Brain pericyte (primary cell): ENCODE results near the gene SLC30A4.
"Not testable (repeated sequence)": the region's sequence is repeated elsewhere in the genome, so short reads cannot be mapped to it uniquely, and the experiment has no call there.

Source experiments
- DNase-seq: peaks from one replicate; pipeline ENCODE4 v3.0.0-alpha.2; 2012; ENCODE audit warnings: low read depth, low spot score

SLC30A4 gene

GRCh38 chr15:45510758-45511280 lies 11.7 kb downstream of the SLC30A4 start:
- DNase-seq = no peak

GRCh38 chr15:45507143-45507542 lies 15.4 kb downstream of the SLC30A4 start:
- DNase-seq = not testable (repeated sequence)

DNA sequence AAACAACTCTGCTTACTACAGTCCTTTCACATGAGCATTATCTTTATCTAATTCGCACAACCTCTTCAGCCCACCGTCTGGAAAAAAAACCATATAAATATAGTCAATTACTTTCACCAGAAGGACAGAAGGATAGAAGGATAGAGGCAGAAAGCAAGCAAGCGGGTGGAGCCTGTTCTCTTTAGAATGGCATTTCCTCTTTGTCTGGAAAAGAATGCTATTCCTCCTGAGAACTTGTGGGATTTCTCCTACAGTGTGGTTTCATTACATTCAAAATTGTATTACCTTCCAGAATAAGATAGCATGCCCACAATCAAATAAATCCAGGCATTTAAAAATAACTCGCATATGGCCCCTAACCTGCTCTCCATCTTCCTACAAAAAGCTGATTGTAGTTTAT lies 23.1 kb downstream of the SLC30A4 start:
- DNase-seq = no peak

GRCh38 chr15:45498701-45499100 lies 23.9 kb downstream of the SLC30A4 start:
- no peak for DNase-seq

DNA sequence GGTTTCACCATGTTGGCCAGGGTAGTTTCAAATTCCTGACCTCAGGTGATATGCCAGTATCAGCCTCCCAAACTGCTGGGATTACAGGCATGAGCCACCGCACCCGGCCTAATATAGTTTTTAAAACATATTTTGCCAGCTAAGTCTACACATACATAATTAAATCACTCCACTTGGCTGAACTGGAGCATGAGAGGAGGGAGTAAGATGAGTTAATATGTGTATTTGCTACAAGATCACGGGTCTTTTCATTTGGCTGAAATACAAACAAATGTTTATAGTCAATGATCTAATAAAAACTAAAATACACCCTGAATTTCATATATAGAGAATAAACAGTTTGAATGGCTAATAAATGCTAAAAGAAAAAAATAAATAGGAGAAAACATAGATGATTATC lies 25.3 kb downstream of the SLC30A4 start:
- no peak for DNase-seq

- DNase-seq = no peak
Observed at GRCh38 chr15:45496658-45497057, 25.9 kb downstream of the SLC30A4 start.

DNA sequence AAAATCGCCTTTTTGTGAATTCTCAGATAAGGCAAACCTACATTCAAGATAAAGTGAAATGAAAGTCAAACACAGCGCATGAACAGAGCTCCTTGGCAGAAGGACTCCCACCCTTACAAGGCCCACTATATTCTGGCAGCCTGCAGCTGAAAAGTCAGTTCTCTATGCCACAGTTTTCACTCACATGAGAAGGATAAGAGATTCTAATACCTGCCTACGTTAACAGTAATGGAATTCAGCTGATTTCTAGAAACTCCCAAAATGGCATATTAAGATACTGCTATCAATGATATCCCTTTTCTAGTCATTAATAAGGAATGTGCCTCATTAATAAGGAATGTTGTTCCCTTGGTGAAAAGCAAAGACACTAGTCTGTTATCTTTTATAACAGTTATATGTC lies 27.0 kb downstream of the SLC30A4 start:
- DNase-seq = no peak

- no peak for DNase-seq
Observed at GRCh38 chr15:45489690-45490238, 32.8 kb downstream of the SLC30A4 start.

DNA sequence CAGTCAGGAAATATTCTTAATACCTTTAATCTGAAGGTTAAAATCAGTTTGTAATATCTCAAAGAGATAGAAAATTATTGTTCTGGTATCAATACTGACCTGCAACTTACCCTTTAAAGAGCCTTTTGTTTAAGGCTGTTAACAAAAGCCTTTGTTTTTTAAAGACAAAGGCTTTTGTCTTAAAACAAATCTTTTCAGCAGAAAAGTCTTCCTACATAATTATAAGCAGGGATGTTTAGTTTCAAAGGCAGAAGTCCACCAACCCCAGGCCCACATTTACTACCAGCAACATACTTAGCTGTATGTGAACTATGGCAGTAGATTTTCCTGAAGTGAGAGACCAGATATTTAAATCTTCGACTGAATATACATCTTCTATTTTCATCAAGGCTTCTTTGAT lies 36.2 kb downstream of the SLC30A4 start:
- DNase-seq = no peak

GRCh38 chr15:45481135-45481534 lies 41.4 kb downstream of the SLC30A4 start:
- DNase-seq = no peak

GRCh38 chr15:45476410-45476809 lies 46.1 kb downstream of the SLC30A4 start:
- DNase-seq = no peak

DNA sequence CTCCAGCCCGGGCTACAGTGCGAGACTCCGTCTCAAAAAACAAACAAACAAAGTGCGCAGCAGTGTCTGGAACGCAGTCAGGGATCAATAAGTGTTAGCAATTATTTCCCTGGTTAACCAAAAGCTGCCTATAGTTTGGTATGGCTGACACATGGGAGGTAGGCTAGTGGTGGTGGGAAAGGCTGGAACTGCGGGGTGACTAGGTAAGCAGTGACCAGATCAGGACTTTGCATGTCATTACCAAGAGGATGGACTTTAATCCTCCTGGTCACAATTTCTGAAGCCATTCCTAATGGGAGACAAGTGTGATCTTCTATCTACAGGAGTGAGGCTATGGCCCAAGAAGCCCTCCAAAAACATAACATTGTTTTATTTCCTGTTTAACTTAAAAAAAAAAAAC lies 47.8 kb downstream of the SLC30A4 start:
- DNase-seq = no peak

DNA sequence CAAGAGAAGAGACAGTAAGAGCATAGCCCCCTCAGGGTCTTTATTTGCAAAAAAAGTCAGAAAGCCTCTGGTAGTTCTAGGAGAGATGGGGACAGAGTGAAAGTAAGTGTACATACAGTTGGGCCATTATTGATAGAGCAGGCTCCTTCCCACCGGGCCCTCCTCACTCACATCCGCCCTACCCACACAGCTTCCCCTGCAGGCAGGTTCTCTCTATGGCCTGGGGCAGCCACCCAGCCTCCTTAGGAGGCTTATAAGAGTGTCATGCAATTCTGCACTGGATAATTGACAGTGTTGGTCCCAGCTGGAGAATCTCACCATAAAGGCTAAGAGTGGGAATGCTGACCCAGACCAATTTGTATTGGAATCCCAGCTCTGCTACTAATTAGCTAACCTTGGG lies 49.5 kb downstream of the SLC30A4 start:
- DNase-seq = no peak

DNA sequence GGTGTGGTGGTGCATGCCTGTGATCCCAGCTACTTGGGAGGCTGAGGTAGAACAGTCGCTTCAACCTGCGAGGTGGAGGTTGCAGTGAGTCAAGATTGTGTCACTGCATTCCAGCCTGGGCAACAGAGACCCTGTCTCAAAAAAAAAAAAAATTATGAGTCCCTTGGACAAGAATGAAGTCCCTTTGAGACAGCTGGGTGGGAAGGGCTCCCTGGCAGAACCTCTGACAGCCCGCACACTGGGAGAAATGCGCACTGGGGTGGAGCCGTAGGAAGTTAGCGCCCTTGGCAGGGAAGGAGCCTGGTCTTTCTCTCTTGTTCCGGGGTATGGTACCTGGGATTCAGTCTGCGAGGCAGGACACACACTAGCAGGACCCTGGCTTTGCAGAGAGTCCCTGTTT lies 51.4 kb downstream of the SLC30A4 start:
- DNase-seq = no peak

- DNase-seq = no peak
Observed at GRCh38 chr15:45469441-45469840, 53.1 kb downstream of the SLC30A4 start.

DNA sequence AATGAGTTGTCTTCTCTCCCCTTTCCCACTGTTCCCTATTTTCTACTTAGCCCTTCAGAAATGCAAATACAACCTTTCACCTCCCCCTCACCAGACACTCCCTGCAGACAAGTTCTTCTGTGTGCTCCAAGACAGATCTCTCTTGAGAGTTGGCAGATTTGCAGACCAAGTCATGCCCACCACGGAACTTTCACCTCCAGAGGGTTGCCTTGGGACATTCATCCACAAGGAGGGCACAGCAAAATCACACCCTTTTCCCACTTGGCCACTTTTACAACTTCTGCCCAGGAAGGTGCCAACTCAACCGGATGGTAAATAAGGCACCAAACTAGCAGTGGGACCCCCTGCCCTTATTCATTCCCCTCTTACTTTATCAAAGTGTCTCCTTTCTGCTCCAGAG lies 53.5 kb downstream of the SLC30A4 start:
- no peak for DNase-seq

DNA sequence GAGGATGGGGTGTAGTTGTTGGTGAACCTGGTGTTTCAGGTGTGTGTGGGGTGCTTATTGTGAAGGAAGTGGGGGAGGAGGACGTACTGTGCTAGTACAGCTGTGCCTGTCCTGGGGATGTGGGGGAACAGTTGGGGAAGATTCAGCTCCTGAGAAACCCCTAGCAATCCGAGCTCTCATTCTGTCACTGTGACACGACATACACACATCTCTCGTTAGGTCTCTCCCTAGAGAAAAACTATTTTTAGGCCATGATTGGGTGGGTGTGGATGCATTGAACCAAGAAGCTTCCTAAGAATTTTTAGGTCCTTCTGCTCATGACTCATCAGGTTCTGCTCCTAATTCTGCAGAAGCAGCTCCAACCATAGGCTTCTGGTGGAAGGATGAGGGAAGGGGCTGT lies 54.3 kb downstream of the SLC30A4 start:
- no peak for DNase-seq

GRCh38 chr15:45458746-45459403 lies 63.7 kb downstream of the SLC30A4 start:
- DNase-seq = no peak

DNA sequence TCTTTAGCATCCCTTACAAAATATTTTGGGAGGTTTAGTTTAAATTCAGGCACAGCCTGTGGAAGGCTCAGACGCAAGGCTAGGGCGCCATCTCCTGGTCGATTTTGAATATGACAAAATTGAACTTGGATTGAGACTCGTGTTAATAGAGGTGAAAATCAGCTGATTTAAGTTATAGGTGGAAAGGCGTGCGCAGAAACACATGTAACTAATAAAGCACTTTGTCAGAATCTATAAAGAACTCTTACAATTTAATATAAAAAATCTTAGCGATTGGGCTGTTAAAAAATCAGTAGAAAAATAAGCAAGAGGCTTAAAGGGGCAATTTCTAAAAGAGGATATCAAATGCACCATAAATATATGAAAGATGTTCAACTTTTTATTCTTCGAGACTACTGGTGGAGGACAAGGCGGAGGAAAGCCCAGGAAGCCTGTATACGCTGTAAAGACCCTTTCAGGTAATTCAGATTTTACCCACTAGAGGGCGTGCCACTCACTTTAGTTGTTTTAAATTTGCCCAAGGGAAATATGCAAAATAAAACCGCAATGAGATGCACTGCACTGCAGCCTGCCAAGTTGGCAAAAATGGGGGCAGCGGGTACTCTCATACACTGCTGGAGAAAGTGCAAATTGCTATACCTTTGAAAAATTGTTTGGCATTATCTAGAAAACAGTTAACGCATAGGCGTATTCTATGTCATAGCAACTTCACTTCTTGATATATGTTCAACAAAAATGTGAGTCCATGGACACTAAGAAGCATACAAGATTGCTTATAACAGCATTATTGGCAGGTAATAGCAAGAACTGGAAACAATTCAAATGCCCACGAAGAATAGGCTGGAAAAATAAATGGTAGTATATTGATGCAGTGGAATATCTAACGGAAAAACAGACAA lies 64.7 kb downstream of the SLC30A4 start:
- DNase-seq = peak; percentile 30

GRCh38 chr15:45457220-45457619 lies 65.3 kb downstream of the SLC30A4 start:
- DNase-seq = no peak

GRCh38 chr15:45456212-45457106 lies 66.1 kb downstream of the SLC30A4 start:
- peak; percentile 85 for DNase-seq

DNA sequence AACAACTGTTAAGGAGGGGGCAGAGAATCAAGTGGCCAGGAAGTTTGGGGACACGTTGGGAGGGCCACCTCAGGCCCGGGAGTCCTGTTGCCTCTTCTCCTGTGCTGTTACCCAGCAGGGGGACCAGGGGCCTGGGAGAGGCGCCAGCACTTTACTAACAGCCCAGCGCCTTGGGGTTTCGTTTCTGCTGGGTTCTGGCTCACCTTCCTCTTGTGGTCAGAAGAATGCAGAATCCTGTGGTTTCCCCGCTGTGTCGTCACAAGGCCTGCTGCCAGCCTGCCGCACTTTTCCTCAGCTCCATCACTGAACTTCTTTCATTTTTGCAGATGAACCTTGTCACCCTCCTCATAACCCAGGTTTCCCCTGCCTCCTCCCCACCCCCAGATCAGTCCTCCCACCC lies 67.7 kb downstream of the SLC30A4 start:
- DNase-seq = peak; percentile 79
